GM18520 (cell line): Measurements from ENCODE around the gene PPM1L.
A peak's percentile ranks its signal among the peaks of the same experiment; 100 is the strongest.

Experiments
- ATAC-seq: cut with Tn5 transposase; IDR thresholded peaks from one replicate; pipeline ENCODE4 v1.9.1; 2021; ENCODE audit not compliant: unreplicated experiment

The PPM1L gene

DNA sequence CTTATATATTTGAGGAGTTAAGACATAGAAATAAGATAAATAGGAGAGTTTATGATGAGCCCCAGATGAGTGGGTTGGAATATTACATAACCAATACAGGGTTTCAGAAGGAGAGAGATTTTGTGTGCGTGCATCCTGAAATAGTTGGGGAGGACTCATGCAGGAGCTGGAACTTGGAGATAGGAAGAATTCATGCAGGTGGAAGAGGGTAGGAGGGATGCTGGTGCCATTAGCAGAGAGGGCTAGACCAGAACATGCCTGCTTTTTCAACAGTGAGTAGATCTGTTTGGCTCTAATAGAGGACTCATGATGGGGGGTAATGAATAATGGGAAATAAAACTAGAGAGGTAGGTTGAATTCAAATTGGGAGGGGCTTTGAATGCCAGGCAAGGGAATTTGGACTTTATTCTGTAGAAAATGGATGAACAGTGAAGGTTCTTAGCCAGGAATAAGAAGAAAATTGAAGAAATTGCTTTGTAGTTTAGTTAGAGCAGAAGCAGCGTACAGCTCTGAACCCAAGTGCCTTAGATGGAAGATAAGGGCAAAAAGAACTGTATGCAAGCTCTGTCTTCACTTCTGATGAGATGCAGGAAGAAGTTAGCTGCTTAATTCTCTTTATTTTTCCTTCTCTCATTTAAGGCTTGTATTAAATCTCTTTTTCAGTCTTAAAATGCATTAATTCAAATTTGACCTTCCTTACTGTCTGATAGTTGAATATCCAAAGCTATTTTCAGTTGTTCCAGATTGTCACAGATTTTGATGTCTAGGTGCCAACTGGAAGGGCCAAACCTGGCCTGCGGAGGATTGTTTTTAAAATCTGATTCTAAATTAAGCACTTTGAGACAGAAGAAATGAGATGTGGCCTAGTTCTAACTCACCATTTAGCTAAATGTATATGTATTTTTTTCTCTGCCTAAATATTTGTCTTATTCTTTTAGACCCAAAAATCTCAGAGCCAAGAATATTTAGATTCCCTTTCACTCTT lies 86.3 kb downstream of the PPM1L start:
- no peak for ATAC-seq

DNA sequence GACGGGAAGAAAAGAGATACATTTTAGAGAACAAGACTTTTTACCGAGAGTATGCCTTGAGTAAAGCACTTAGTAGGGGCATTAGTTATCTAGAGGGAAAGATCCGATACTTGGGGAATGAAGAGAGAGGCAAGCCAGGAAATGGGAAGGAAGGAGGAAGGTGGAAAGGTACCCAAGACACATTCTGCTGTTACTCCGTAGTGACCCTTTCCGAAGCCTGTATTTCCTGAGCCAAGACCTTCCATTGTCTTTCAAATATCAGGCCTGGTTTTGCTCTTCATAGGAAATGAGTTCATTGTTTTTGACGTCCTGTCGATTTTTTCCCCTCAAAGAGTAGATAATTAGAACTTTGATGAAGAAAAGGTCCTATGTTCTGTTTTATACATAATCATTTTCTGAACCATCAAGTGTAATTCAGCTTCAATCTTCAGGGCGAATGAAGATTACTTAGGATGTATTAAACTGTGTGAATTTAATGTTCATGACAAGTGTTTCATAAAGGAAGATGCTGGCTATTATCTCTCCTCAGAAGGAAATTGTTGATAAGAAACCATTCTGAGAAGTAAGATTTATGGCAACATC lies 95.7 kb downstream of the PPM1L start:
- no peak for ATAC-seq

DNA sequence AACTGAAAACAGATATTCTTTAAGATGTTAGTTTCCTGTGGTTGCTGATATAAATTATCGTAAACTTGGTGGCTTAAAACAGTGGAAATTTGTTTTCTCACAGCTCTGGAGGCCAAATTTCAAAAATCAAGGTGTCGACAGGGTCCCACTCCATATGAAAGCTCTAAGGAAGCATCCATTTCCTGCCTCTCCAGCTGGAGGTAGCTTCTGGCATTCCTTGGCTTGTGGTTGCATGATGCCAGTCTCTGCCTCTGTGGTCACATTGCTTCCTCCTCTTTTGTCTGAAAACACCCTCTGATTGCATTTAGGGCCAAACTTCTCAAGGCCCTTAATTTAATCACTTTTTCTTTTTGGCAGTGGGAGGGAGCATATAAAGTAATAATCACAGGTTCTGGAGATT lies 96.8 kb downstream of the PPM1L start:
- ATAC-seq, result no peak

DNA sequence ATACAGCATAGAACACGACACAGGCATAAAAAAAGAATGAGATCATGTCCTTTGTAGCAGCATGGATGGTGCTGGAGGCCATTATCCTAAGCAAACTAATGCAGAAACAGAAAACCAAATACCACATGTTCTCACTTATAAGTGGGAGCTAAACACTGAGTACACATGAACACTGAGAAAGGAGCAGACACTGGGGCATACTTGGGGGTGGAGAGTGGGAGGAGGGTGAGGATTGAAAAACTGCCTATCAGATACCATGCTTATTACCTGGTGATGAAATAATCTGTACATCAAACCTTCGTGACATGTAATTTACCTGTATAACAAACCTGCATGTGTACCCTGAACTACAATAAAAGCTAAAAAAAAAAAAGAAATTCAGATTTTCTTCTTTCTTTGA lies 100.4 kb downstream of the PPM1L start:
- no peak for ATAC-seq

DNA sequence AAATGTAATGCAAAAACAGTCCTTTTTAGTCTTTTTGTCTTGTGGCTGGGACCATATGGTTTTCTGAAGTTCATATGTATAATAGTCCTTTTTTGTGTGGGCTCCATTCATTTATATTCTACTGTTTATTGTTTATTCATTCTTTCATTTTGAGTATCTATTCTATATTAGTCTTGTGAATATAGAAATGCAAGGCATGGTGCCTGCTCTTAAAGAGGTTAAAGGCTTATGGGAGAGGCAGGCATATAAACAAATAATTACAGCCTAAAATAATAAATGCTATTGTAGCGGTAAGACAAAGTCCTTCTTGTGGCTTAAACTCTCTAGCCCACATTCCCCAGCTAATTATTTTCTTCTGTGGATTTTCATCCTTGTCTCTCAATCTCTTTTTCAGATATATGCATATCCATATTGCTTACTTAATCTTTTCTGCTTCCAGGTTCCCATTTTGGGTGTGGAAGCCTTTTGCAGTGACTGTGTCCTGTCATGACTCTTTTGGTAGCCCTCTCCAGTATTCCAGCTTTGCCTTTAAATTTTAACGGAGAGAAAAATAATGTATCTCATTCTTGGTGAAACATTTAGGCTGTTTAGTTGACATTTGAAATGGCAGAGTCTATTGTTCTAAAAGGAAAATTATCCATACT lies 101.6 kb downstream of the PPM1L start:
- ATAC-seq, result no peak

DNA sequence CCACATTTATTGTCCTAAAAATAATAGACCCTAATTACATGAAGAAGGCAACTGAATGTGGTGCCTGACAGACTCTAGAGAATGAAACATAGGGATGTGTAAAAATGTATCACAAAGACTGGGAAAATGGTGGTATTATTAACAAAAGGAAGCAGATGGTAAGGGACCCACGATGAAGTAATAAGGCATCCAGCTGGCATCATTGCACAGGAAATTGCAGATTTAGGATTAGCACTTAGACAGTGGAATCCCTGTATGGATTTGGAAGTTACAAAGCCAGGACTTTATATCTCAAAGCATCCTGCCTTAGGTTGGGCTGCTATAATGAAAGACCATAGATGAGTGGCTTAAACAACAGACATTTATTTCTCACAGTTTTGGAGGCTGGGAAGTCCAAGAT lies 104.3 kb downstream of the PPM1L start:
- no peak for ATAC-seq

DNA sequence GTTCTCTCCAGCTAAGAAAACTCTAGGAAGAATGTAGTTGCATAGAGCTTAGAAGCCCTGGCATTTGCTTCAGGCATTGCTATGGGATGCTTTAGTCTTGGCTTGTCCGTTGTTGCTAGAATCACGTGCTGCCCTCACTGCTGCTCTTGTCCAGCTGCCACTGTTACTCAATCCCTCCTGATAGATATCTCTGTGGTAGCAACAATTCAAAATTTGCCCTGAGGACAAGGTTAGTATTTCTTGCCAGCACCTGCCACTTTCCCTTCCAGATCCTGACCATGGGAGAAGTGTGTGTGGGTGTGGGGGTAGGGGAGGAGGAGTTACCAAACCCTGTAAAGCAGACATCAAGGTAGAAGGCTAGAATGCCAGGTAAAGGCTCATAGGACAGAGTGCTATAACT lies 113.8 kb downstream of the PPM1L start:
- no peak for ATAC-seq

DNA sequence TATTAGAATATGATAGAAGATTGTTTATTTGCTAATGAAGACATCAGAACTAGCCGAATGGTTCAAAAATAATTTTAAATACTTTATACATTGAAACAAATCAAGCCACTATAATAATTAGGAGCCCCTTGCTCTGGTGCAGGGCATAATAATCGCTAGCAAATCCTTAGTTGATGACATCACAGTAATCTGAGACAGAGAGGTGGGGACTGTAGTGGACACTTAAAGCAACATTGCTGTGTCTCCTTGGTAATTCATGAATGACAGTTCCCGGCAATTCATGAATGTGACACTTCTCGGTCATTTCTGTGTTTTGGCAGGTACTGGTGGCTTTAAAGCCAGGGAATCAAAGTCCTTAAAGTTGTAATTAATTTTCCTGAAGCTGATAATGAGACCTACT lies 114.3 kb downstream of the PPM1L start:
- ATAC-seq, result no peak

DNA sequence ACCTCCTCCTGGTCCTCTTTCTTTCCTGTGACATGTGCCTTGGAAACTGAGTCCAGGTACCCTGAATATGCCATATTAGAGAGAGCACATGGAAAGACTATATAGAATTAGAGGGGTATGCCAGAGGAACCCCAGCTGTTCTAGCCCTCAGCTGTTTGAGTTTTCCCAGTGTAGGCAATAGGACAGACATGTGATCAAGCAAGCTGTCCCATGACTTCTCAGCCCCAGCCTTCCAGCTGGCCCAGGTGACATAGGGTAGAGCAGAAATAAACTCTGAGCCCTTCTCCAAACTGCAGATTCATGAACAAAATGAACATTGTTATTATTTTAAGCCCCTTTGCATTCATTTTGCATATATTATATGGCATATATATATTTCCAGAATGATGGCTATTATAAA lies 118.7 kb downstream of the PPM1L start:
- ATAC-seq, result no peak

DNA sequence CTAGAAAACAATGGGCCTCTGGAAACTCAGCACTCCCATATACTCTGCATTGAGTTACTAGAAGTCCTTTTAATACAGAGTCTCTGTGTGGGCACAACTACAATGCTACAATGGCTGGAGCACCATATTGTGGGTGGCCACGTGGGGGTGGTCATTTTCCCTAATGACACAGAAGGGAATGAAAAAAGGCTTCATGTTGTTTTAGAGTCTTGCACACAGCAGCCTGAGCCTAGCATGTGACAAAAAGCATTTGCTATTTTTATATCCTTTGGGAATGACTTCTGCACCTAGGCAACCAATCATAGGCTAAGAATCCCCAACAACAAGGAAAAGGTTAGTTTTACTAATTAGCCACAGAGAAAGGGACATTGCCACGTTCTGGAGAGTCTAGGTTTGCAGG lies 120.6 kb downstream of the PPM1L start:
- no peak for ATAC-seq

DNA sequence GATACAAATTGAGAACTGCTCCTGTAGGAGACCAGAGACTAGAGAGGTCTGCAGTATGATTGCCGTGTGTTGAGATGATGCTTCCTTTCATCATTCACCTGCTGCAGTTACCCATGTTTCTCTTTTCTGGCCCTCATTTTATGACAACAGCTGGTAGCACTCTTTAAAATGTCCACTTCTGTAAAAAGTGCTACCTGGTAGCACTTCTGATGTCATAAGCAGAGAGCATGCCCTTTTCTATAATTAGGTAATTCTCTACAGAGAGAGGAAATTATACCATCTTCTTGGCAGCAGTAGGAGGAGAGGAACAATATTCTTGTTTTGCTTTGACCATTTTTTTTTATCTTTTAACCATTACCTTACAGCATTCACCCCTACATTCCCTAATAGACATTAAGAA lies 123.8 kb downstream of the PPM1L start:
- no peak for ATAC-seq

DNA sequence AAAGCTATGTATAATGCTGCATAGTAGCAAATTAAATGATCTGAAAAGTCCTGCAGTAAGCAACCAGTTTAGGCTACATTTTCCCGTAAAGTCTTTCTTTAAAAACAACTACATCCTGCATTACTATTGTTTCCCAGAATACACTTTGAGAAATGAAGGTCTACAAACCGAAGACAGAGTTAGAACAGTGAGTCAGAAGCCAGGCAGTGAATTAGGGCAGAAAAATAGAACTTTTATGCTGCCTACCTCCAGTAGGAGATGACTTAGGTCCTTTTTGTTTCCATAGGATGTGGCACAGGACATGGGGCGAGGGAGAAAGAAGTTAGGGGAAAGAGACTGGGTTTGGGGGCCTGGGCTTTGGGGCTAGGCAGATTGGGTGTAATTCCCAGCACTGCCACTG lies 127.3 kb downstream of the PPM1L start:
- ATAC-seq, result no peak

DNA sequence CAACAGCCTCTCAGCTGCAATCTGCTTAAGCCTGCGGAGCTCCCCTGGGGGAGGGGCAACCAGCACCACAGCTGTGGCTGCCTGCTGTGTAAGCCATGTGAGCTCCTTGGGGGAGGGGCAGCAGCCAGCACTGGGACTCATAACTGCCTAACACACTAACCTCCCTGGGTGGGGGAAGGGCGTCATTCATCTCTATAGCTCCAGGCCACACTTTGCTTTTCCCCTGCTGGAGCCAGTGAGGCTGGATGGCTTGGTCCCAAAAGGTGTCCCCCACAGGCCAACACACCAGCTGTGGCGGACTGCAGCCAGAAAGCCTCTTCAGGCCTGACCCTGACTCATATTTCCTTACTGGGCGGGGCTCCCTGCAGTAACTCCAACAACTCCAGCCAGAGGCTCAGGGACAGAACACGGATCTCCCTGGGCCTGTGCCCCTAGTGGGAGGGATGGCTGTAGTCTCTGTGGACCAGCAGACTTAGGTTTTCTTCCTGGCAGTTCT lies 129.8 kb downstream of the PPM1L start:
- peak; percentile 23 for ATAC-seq

DNA sequence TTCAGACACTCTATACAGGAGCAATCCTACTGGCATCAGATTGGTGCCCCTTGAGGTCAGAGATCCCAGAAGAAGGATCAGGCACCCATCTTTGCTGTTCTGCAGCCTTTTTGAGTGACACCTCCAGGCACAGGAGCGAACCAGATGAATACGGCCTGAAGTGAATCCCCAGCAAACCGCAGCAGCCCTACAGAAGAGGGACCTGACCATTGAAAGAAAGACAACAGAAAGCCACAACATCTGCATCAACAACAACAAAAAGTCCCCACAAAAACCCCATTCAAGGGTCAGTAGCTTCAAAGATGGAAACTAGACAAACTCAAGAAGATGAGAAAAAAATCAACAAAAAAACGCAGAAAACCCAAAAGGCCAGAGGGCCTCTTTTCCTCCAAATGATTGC lies 130.4 kb downstream of the PPM1L start:
- ATAC-seq, result peak; percentile 90

DNA sequence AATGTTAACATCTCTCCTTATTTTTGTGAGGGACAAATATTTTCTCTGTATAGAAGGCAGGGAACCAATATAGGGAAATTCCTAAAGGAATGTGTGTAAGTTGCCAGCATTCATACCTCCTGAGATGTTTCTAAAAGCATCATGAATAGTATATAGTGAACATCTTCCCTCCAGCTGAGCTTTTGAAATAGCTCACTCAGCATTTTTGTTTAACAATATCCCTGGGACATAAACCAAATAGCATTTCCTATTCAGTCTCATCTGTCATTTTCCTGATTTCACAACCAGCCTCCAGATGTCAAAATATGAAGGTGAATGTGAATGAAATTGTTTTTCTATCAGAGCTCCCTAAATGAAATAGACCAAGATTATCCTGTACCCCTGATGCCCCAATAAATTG lies 137.2 kb downstream of the PPM1L start:
- ATAC-seq, result no peak

DNA sequence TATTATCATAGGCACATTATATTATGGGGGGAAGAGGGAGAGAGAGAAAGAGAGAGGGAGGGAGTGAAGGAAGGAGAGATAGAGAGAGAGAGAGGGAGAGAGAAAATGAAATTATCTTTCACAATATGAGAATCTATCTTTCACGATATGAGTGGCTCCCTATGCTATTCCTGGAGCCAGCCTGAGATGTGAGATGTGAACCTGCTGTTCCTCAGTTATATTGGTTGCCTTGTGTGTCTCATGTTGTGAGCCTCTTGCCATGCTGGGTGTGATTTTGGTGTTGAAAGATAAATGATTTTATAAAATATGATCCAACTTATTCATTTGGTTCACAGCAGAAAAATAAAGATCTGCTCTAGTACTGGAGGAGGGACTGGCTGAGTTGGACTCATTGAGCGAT lies 148.7 kb downstream of the PPM1L start:
- no peak for ATAC-seq

DNA sequence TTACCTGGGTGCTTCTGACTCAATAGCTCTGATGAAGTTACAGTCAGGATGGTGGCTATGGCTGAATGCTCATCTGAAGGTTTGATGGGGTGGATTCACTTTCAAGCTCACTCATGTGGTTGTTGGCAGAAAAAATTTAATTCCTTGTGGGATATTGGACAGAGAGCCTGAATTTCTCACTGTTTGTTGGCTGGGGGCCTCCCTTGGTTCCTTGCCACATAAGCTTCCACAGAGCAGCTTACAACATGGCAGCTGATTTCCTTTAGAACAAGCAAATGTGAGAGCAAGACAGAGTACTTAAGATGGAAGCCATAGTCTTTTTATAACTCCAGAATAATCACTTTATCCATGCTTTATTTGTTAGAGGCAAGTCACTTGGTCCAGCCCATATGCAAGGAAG lies 150.6 kb downstream of the PPM1L start:
- ATAC-seq, result no peak

DNA sequence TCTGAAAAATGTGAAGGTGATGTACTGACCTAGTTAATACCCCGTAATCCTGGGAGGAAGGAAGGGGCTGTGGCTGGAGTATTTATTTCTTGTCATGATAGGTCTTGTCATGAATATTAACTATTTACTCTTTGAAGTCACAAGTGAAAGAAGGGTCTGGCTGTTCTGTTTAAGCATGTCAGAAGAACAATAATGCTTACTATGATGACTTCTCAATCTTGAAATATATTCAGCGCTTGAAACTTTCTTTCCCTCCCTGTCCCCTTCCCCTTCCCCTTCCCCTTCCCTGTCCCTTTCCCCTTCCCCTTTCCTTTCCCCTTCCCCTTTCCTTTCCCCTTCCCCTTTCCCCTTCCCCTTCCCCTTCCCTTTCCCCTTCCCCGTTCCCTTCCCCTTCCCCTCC lies 153.9 kb downstream of the PPM1L start:
- no peak for ATAC-seq

DNA sequence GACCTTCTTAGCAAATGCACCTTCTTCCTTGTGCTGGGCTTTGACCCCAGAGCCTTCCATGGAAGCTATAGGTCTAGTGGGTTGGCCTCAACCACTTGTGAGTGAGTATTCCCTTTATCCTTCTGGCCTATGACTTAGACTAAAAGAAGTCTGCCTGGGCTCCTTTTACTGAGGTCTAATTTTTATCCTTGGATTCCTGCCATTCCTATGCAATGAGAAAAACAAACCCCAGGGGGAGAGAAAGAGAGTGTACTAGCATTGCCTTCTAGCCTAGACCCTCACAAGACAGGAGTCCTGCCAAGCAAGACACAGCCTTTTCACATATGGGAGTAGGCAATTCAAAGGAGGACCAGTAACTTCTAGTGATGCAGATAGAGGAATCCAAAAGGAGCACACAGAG lies 155.4 kb downstream of the PPM1L start:
- ATAC-seq, result no peak

DNA sequence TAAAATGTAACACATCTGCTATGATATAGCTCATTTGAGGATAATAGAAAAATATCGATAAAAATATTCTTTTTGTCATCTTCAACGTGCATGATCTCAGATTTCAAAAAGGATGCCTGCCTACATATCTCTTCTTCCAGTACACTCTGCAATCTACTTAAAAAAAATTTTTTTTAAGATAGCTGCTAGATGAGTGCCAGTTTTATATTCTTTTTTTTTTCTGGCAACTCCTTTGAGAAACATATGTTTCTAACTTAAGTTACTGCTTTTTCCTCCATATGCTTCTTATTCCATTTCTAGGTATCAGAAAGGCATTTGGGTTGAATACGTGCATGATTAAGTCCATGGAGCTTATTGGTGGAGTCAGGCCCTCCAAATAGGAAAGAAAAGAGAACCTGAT lies 160.4 kb downstream of the PPM1L start:
- ATAC-seq, result no peak

DNA sequence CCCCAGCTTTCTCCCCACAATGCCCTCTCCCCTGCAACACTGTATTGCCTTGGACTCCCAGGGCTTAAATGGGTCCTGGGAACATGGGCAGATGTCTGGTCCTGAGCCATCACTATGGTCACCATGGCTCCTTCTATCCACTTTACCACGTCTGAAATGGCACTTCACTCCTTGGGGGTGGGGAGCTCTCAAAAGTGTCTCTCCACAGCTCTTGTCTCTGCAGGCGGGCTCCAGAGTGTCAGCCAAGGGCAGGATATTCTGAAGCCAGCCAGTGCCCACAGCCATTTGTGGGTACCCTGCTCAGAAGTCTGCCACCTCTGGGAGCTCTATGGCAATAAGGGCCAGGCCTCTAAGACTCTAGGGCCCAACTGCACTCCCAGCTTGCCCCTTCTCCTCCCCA lies 163.9 kb downstream of the PPM1L start:
- no peak for ATAC-seq
